K562 (cell line): ENCODE measurements around the gene CABP4. TPM values are rescaled to one million over a fixed set of nuclear protein-coding genes. Genes with fewer than 3 reads are reported as not detected.
A peak's percentile ranks its signal among the peaks of the same experiment; 100 is the strongest.

Experiments
- BRF1 ChIP-seq: IDR thresholded peaks from 3 replicates; pipeline ENCODE4 v1.6.1; 2011; ENCODE audit warnings: borderline replicate concordance, mild to moderate bottlenecking; ENCODE audit not compliant: insufficient read length; ENCODE audit errors: extremely low read depth
- CBX8 ChIP-seq: fragments of 200-600 bp; sonication (generic); IDR thresholded peaks from 2 replicates; pipeline ENCODE4 v1.6.1; 2012; ENCODE audit warnings: borderline replicate concordance, mixed run types, low read depth, mild to moderate bottlenecking, moderate library complexity, mixed read lengths, low read length, control low read depth, inconsistent platforms; ENCODE audit not compliant: poor library complexity, severe bottlenecking; ENCODE audit errors: extremely low read depth
- KAT7 ChIP-seq: sonication (generic); formaldehyde crosslinking; IDR thresholded peaks from 2 replicates; pipeline ENCODE4 v1.8.0; 2022; ENCODE audit warnings: missing genetic modification reagents, mild to moderate bottlenecking, borderline replicate concordance
- MTF1 ChIP-seq: fragments of 250-450 bp; sonication (Bioruptor Pico); IDR thresholded peaks from 2 replicates; pipeline ENCODE4 v1.9.0; 2021; ENCODE audit warnings: moderate library complexity, mild to moderate bottlenecking, inconsistent platforms, borderline replicate concordance
- NCOA1 ChIP-seq: fragments of 450-650 bp; IDR thresholded peaks from 2 replicates; pipeline ENCODE4 v1.6.1; 2016; ENCODE audit warnings: low read depth
- NR3C1 ChIP-seq: sonication (generic); formaldehyde crosslinking; IDR thresholded peaks from 2 replicates; pipeline ENCODE4 v1.8.1; 2022; ENCODE audit warnings: missing genetic modification reagents
- STAT5A ChIP-seq: IDR thresholded peaks from 2 replicates; pipeline ENCODE4 v1.6.1; 2012; ENCODE audit warnings: low read length, inconsistent platforms, borderline replicate concordance
- THRA ChIP-seq: fragments of 450-650 bp; IDR thresholded peaks from 2 replicates; pipeline ENCODE4 v1.6.1; 2017; ENCODE audit warnings: mild to moderate bottlenecking, moderate library complexity
- U2AF2 ChIP-seq: fragments of 200-400 bp; formaldehyde crosslinking; optimal IDR thresholded peaks from 2 replicates; pipeline ENCODE3; 2017; ENCODE audit warnings: low read depth, mild to moderate bottlenecking, low read length
- ZNF785 ChIP-seq: fragments of 250-450 bp; sonication (Bioruptor Pico); IDR thresholded peaks from 2 replicates; pipeline ENCODE4 v1.4.0; 2020; ENCODE audit warnings: mild to moderate bottlenecking
- polyA plus RNA-seq, 8 experiments: library from polyadenylated mRNA; depleted of rRNA in 4 of 8; stranded (reverse) in 5 of 8; unstranded in 3 of 8; fragments of >200 nt; fragmentation: Nextera tagmentation in 2 of 8; fragmentation: Illumina TruSeq in 1 of 8; extraction: Ambion mirVana in 2 of 8; extraction: Trizol in 1 of 8; gene quantifications; 2 replicates each; pipeline versions ENCODE4 v1.2.1 to v1.2.3, GENCODE V29; 2011 to 2014; ENCODE audit warnings: inconsistent platforms in 1 of 8, missing spikeins in 1 of 8
- total RNA-seq, 7 experiments: library from RNA; depleted of rRNA in 6 of 7; stranded (reverse); fragments of >200 nt in 6 of 7; fragmentation: Illumina TruSeq in 2 of 7; extraction: Trizol in 2 of 7; gene quantifications; 2 replicates each; pipeline versions ENCODE4 v1.2.1 to v1.2.3, GENCODE V29; 2011 to 2021; ENCODE audit warnings: low replicate concordance in 1 of 7
- TF ChIP-seq, protein P1 (sequence below): sonication (generic); formaldehyde crosslinking; IDR thresholded peaks from 2 replicates; pipeline ENCODE4 v1.8.1; 2023; ENCODE audit warnings: mild to moderate bottlenecking, missing genetic modification reagents
- TF ChIP-seq, protein P2 (sequence below): sonication (generic); formaldehyde crosslinking; IDR thresholded peaks from 2 replicates; pipeline ENCODE4 v1.8.1; 2022; ENCODE audit warnings: missing genetic modification reagents
- TF ChIP-seq, protein P3 (sequence below), 2 experiments: fragments of 450-650 bp; formaldehyde crosslinking in 1 of 2; IDR thresholded peaks; 2 replicates each; pipeline versions ENCODE4 v1.4.0 to v1.6.1; 2014 to 2020; ENCODE audit warnings: mild to moderate bottlenecking in 2 of 2, borderline replicate concordance in 1 of 2, low read depth in 1 of 2

Gene CABP4
- total and polyA plus RNA-seq, 9 of the 15 experiments (the other 6 are each of a cell fraction or from before 2014, with no cell fraction given), result 0.11 TPM; not detected in 8

- TF ChIP-seq, protein P1, sequence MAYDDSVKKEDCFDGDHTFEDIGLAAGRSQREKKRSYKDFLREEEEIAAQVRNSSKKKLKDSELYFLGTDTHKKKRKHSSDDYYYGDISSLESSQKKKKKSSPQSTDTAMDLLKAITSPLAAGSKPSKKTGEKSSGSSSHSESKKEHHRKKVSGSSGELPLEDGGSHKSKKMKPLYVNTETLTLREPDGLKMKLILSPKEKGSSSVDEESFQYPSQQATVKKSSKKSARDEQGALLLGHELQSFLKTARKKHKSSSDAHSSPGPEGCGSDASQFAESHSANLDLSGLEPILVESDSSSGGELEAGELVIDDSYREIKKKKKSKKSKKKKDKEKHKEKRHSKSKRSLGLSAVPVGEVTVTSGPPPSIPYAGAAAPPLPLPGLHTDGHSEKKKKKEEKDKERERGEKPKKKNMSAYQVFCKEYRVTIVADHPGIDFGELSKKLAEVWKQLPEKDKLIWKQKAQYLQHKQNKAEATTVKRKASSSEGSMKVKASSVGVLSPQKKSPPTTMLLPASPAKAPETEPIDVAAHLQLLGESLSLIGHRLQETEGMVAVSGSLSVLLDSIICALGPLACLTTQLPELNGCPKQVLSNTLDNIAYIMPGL, result peak; percentile 34; the same call in 1 of the 2 replicates
- TF ChIP-seq ZNF785 (no peak), BRF1 (no peak), NCOA1 (no peak), CBX8 (no peak), STAT5A (no peak), MTF1 (CRISPR knock-in tag) (no peak), THRA (no peak), KAT7 (CRISPR knock-in tag) (no peak), U2AF2 (no peak), NR3C1 (CRISPR knock-in tag) (no peak)
- TF ChIP-seq, protein P2, sequence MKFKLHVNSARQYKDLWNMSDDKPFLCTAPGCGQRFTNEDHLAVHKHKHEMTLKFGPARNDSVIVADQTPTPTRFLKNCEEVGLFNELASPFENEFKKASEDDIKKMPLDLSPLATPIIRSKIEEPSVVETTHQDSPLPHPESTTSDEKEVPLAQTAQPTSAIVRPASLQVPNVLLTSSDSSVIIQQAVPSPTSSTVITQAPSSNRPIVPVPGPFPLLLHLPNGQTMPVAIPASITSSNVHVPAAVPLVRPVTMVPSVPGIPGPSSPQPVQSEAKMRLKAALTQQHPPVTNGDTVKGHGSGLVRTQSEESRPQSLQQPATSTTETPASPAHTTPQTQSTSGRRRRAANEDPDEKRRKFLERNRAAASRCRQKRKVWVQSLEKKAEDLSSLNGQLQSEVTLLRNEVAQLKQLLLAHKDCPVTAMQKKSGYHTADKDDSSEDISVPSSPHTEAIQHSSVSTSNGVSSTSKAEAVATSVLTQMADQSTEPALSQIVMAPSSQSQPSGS (CRISPR knock-in tag), result no peak
- TF ChIP-seq, protein P3, sequence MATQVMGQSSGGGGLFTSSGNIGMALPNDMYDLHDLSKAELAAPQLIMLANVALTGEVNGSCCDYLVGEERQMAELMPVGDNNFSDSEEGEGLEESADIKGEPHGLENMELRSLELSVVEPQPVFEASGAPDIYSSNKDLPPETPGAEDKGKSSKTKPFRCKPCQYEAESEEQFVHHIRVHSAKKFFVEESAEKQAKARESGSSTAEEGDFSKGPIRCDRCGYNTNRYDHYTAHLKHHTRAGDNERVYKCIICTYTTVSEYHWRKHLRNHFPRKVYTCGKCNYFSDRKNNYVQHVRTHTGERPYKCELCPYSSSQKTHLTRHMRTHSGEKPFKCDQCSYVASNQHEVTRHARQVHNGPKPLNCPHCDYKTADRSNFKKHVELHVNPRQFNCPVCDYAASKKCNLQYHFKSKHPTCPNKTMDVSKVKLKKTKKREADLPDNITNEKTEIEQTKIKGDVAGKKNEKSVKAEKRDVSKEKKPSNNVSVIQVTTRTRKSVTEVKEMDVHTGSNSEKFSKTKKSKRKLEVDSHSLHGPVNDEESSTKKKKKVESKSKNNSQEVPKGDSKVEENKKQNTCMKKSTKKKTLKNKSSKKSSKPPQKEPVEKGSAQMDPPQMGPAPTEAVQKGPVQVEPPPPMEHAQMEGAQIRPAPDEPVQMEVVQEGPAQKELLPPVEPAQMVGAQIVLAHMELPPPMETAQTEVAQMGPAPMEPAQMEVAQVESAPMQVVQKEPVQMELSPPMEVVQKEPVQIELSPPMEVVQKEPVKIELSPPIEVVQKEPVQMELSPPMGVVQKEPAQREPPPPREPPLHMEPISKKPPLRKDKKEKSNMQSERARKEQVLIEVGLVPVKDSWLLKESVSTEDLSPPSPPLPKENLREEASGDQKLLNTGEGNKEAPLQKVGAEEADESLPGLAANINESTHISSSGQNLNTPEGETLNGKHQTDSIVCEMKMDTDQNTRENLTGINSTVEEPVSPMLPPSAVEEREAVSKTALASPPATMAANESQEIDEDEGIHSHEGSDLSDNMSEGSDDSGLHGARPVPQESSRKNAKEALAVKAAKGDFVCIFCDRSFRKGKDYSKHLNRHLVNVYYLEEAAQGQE (IDR thresholded peaks at IDR 0.05; ENCODE audit: borderline replicate concordance), result no peak
- TF ChIP-seq, protein P3 (CRISPR knock-in tag; IDR thresholded peaks at IDR 0.05; ENCODE audit: low read depth), result no peak
Measured at GRCh38 chr11:67420646-67421429, 34.3 kb upstream of the CABP4 start (continued).
